ENCODE measurements around the gene MYBPC1.

The MYBPC1 gene

DNA sequence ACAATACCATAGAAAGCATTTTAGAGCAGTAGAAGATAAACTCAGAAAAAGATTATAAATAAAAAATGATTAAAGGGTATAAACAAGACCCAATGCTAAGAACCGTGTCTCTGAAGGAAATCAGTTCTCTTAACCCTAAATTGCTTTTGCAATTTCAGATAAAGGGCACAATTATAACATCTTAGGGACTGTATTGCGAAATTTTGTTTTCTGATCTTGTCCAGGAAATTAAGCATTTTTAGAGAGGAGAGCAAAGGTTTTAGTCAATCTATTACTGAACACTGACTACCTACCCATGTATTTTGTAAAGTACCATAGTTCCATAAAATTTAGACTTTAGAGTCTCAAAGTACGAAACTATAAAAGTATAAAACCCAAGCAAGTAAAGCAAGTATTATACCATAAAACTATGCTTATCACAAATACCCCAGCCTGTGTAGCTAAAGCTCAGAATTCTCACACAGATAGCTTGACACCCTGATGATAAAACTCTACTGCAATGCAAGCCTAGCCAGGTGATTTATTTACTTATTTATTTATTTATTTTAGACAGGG, 95.8 kb downstream of the MYBPC1 start:
- POLR2A ChIA-PET = no interaction called here
- CTCF ChIA-PET = interaction anchor here (0.6 kb wide), 1 partner anchor 83 kb away, joined by 7 read pairs; no protein-coding TSS in a partner anchor
- TF ChIP-seq TARDBP (IDR thresholded peaks at IDR 0.05) = no peak
- TF ChIP-seq, protein P1, sequence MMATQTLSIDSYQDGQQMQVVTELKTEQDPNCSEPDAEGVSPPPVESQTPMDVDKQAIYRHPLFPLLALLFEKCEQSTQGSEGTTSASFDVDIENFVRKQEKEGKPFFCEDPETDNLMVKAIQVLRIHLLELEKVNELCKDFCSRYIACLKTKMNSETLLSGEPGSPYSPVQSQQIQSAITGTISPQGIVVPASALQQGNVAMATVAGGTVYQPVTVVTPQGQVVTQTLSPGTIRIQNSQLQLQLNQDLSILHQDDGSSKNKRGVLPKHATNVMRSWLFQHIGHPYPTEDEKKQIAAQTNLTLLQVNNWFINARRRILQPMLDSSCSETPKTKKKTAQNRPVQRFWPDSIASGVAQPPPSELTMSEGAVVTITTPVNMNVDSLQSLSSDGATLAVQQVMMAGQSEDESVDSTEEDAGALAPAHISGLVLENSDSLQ (IDR thresholded peaks at IDR 0.05) = no peak
- TF ChIP-seq FOXA1 (IDR thresholded peaks at IDR 0.05) = no peak
- TF ChIP-seq CTBP1 (IDR thresholded peaks at IDR 0.05; ENCODE audit: borderline replicate concordance) = no peak
- TF ChIP-seq LEF1 (IDR thresholded peaks at IDR 0.05; ENCODE audit: borderline replicate concordance) = no peak
- TF ChIP-seq NFRKB (IDR thresholded peaks at IDR 0.05) = no peak
- no peak for DNase-seq (ENCODE audit: extremely low spot score)

DNA sequence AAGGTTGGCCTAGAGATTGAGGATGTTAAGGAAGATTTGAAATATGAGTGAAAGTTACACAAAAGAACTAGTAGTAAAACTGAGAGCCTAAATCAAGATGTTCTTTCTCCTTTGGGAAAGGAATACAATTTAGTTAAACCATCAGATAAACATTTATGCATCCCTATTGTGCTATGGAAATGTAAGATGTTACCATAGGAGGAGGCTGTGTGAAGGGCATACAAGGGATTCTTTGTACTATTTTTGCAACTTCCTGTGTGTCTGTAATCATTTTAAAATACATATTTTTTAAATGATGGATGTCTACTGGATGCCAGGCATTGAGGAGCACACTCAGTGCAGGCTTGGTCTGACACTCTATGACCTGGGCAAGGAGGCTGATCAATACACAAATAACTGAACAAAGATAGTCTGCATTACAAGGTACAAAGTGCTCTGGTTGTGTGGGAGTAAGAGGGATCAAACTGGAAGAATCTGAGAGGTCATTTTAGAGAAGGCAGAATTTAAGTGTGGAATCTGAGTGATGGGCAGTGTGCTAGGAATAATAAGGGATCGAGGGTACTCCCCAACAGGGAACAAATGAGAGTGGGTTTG, 96.8 kb downstream of the MYBPC1 start:
- DNase-seq (ENCODE audit: extremely low spot score) = no peak
- POLR2A ChIA-PET = no interaction called here
- no peak for TF ChIP-seq ELF4 (IDR thresholded peaks at IDR 0.05)
- no peak for TF ChIP-seq ARNT (IDR thresholded peaks at IDR 0.05)
- TF ChIP-seq, protein P1 (IDR thresholded peaks at IDR 0.05) = no peak
- no peak for TF ChIP-seq SP1 (IDR thresholded peaks at IDR 0.05)
- no peak for TF ChIP-seq CTBP1 (IDR thresholded peaks at IDR 0.05; ENCODE audit: borderline replicate concordance)
- TF ChIP-seq FOXA1 (IDR thresholded peaks at IDR 0.05) = no peak
- no peak for TF ChIP-seq BHLHE40 (IDR thresholded peaks at IDR 0.05; ENCODE audit: borderline replicate concordance)
- TF ChIP-seq L3MBTL2 (conservative IDR thresholded peaks at IDR 0.05) = no peak
- no peak for TF ChIP-seq SUZ12 (IDR thresholded peaks at IDR 0.05)
- TF ChIP-seq FOXM1 (IDR thresholded peaks at IDR 0.05; ENCODE audit: borderline replicate concordance) = no peak
- TF ChIP-seq LEF1 (IDR thresholded peaks at IDR 0.05; ENCODE audit: borderline replicate concordance) = no peak
- TF ChIP-seq FOXK2 (IDR thresholded peaks at IDR 0.05) = no peak
- no peak for TF ChIP-seq ZNF384 (IDR thresholded peaks at IDR 0.05)
- TF ChIP-seq TARDBP (IDR thresholded peaks at IDR 0.05) = no peak
- no peak for TF ChIP-seq HDGF (IDR thresholded peaks at IDR 0.05; ENCODE audit: borderline replicate concordance)
- no peak for TF ChIP-seq NFRKB (IDR thresholded peaks at IDR 0.05)
- CTCF ChIA-PET = no interaction called here

GRCh38 chr12:101694297-101694848, 99.6 kb downstream of the MYBPC1 start:
- ChIA-PET POLR2A (no interaction called here), CTCF (interaction anchor here (0.9 kb wide), 1 partner anchor 12 kb away, joined by 3 read pairs; no protein-coding TSS in a partner anchor)
- TF ChIP-seq SUZ12 (IDR thresholded peaks at IDR 0.05) (no peak), SP1 (IDR thresholded peaks at IDR 0.05) (no peak), ELF4 (IDR thresholded peaks at IDR 0.05) (no peak), ZNF384 (IDR thresholded peaks at IDR 0.05) (no peak), FOXA1 (IDR thresholded peaks at IDR 0.05) (no peak), NFRKB (IDR thresholded peaks at IDR 0.05) (no peak), LEF1 (IDR thresholded peaks at IDR 0.05; ENCODE audit: borderline replicate concordance) (no peak), CTBP1 (IDR thresholded peaks at IDR 0.05; ENCODE audit: borderline replicate concordance) (no peak), FOXM1 (IDR thresholded peaks at IDR 0.05; ENCODE audit: borderline replicate concordance) (no peak), ARNT (IDR thresholded peaks at IDR 0.05) (no peak), FOXK2 (IDR thresholded peaks at IDR 0.05) (no peak), L3MBTL2 (conservative IDR thresholded peaks at IDR 0.05) (no peak), HDGF (IDR thresholded peaks at IDR 0.05; ENCODE audit: borderline replicate concordance) (no peak), BHLHE40 (IDR thresholded peaks at IDR 0.05; ENCODE audit: borderline replicate concordance) (no peak)
- TF ChIP-seq, protein P1 (IDR thresholded peaks at IDR 0.05) = no peak
- DNase-seq (ENCODE audit: extremely low spot score) = no peak

- no peak for TF ChIP-seq BHLHE40 (IDR thresholded peaks at IDR 0.05; ENCODE audit: borderline replicate concordance)
- TF ChIP-seq L3MBTL2 (conservative IDR thresholded peaks at IDR 0.05) = no peak
- POLR2A ChIA-PET = no interaction called here
- DNase-seq (ENCODE audit: extremely low spot score) = no peak
- CTCF ChIA-PET = no interaction called here
Measured at GRCh38 chr12:101694986-101695385, 100.2 kb downstream of the MYBPC1 start.

- TF ChIP-seq, protein P1 (IDR thresholded peaks at IDR 0.05) = no peak
- TF ChIP-seq ELF4 (IDR thresholded peaks at IDR 0.05) (no peak), LEF1 (IDR thresholded peaks at IDR 0.05; ENCODE audit: borderline replicate concordance) (no peak), SP1 (IDR thresholded peaks at IDR 0.05) (no peak), SUZ12 (IDR thresholded peaks at IDR 0.05) (no peak)
- ChIA-PET POLR2A (no interaction called here), CTCF (no interaction called here)
- DNase-seq (ENCODE audit: extremely low spot score) = no peak
Measured at GRCh38 chr12:101695706-101696105, 100.9 kb downstream of the MYBPC1 start.

Measured in HEK293T (cell line).